PC-9 (cell line): ENCODE data around the gene NIPAL1. TPM values are rescaled to one million over a fixed set of nuclear protein-coding genes. Genes with fewer than 3 reads are reported as not detected.

Experiments
- BruUV-seq: library from RNA; stranded (reverse); fragments of 400-500 nt; replicated peaks from 2 replicates; lab custom pipeline; 2021; lab: Mats Ljungman, UMichigan
- CTCF ChIA-PET: fragments of 300-600 bp; sonication (Branson Sonifier 250); formaldehyde crosslinking; loops from one replicate; lab custom pipeline; 2022; ENCODE audit warnings: antibody characterized with exemption; lab: Charles Lee
- POLR2A ChIA-PET: fragments of 300-600 bp; sonication (Branson Sonifier 250); formaldehyde crosslinking; loops from one replicate; lab custom pipeline; 2022; ENCODE audit warnings: antibody characterized with exemption; ENCODE audit not compliant: unreplicated experiment; lab: Charles Lee
- DNase-seq, 2 experiments: peaks; one replicate each; pipeline versions ENCODE4 v3.0.0 to v3.0.0-alpha.2; 2015 to 2022; ENCODE audit warnings: mixed read lengths in 1 of 2
- H2AFZ ChIP-seq: fragments of 200-600 bp; sonication (generic); 2 replicates; pipeline ENCODE4 v1.8.1; 2017; ENCODE audit warnings: antibody characterized with exemption
- H3F3A ChIP-seq: fragments of 200-600 bp; sonication (generic); 2 replicates; pipeline ENCODE4 v1.8.1; 2017; ENCODE audit warnings: antibody characterized with exemption, mild to moderate bottlenecking, low read depth; ENCODE audit not compliant: insufficient read depth
- H3K27ac ChIP-seq: fragments of 200-600 bp; sonication (generic); 2 replicates; pipeline ENCODE4 v1.6.1; 2016; ENCODE audit warnings: mixed run types
- H3K27me3 ChIP-seq: fragments of 200-600 bp; sonication (generic); 2 replicates; pipeline ENCODE4 v1.6.1; 2016; ENCODE audit warnings: low read depth, mixed run types; ENCODE audit not compliant: insufficient read depth
- H3K36me3 ChIP-seq: fragments of 200-600 bp; sonication (generic); 2 replicates; pipeline ENCODE4 v1.6.1; 2016; ENCODE audit warnings: low read depth, mixed run types
- H3K4me1 ChIP-seq: fragments of 200-600 bp; sonication (generic); replicated peaks from 2 replicates; pipeline ENCODE4 v1.6.1; 2016; ENCODE audit warnings: mixed run types; ENCODE audit not compliant: insufficient read depth
- H3K4me2 ChIP-seq: fragments of 200-600 bp; sonication (generic); 2 replicates; pipeline ENCODE4 v1.6.1; 2017; ENCODE audit warnings: mixed run types
- H3K4me3 ChIP-seq: fragments of 200-600 bp; sonication (generic); 2 replicates; pipeline ENCODE4 v1.6.1; 2016; ENCODE audit warnings: mixed run types
- H3K79me2 ChIP-seq: fragments of 200-600 bp; sonication (generic); 2 replicates; pipeline ENCODE4 v1.6.1; 2017; ENCODE audit warnings: low read depth, mixed run types
- H3K9me2 ChIP-seq: fragments of 200-600 bp; sonication (generic); 2 replicates; pipeline ENCODE4 v1.8.1; 2017; ENCODE audit warnings: mild to moderate bottlenecking; ENCODE audit not compliant: insufficient read depth
- H3K9me3 ChIP-seq: fragments of 200-600 bp; sonication (generic); 2 replicates; pipeline ENCODE4 v1.8.1; 2016; ENCODE audit warnings: low read depth; ENCODE audit not compliant: insufficient read depth
- H4K20me1 ChIP-seq: fragments of 200-600 bp; sonication (generic); 2 replicates; pipeline ENCODE4 v1.8.1; 2017; ENCODE audit not compliant: insufficient read depth
- CTCF ChIP-seq: fragments of 200-600 bp; sonication (generic); conservative IDR thresholded peaks from 2 replicates; pipeline ENCODE4 v1.6.1; 2017; ENCODE audit warnings: mixed run types, antibody characterized with exemption, mild to moderate bottlenecking, moderate library complexity
- EZH2 ChIP-seq: fragments of 200-600 bp; sonication (generic); IDR thresholded peaks from 2 replicates; pipeline ENCODE4 v1.8.0; 2017; ENCODE audit warnings: antibody characterized with exemption, low read depth
- intact Hi-C: fragments of 100-400 bp; cut with micrococcal nuclease; formaldehyde crosslinking; loops from one replicate; pipeline ENCODE4 v1.10.0; 2022; ENCODE audit not compliant: unreplicated experiment
- total RNA-seq: library from RNA; stranded (reverse); gene quantifications from 2 replicates; pipeline ENCODE4 v1.2.3, GENCODE V29; 2021

NIPAL1 gene
- total RNA-seq, 1 experiment from 2014 or later, result 8.2 TPM

GRCh38 chr4:48046059-48046458 lies 29.5 kb downstream of the NIPAL1 start:
- TF ChIP-seq EZH2, result no peak
- TF ChIP-seq CTCF, result no peak
- no TSS peak for BruUV-seq

GRCh38 chr4:48047421-48047844 lies 30.9 kb downstream of the NIPAL1 start:
- no peaks in the 10 kb centered on the region for H3K9me2 ChIP-seq
- H3K4me1 ChIP-seq, result peaks cover 17% of the 10 kb centered on the region
- no peaks in the 10 kb centered on the region for H3K36me3 ChIP-seq
- intact Hi-C loops, result no loop called here
- POLR2A ChIA-PET, result interaction anchor here (0.6 kb wide), 2 partner anchors 12 to 19 kb away, joined by 3 read pairs; no protein-coding TSS in a partner anchor
- no peak overlapping the region for H3K27ac ChIP-seq
- CTCF ChIA-PET, result no interaction called here
- H3K4me3 ChIP-seq, result no peak overlapping the region
- DNase-seq, result no peak
- 0 out of 2 replicates have a peak, but pooled peaks cover 7% of the 10 kb centered on the region for H3F3A ChIP-seq
- no peak overlapping the region for H2AFZ ChIP-seq
- no TSS peak for BruUV-seq
- H3K27me3 ChIP-seq, result no peaks in the 10 kb centered on the region
- no peaks in the 10 kb centered on the region for H4K20me1 ChIP-seq
- H3K9me3 ChIP-seq, result no peaks in the 10 kb centered on the region
- TF ChIP-seq CTCF, result no peak
- TF ChIP-seq EZH2, result no peak
- H3K4me2 ChIP-seq, result no peak overlapping the region
- H3K79me2 ChIP-seq, result no peaks in the 10 kb centered on the region

More at GRCh38 chr4:48046059-48046458, 29.5 kb downstream of the NIPAL1 start:
- H3F3A ChIP-seq, result 0 out of 2 replicates have a peak, but pooled peaks cover 7% of the 10 kb centered on the region
- intact Hi-C loops, result no loop called here
- H3K27me3 ChIP-seq, result no peaks in the 10 kb centered on the region
- H3K4me3 ChIP-seq, result no peak overlapping the region
- no peak overlapping the region for H2AFZ ChIP-seq
- no peak overlapping the region for H3K27ac ChIP-seq
- CTCF ChIA-PET, result interaction anchor here (0.7 kb wide), 1 partner anchor 11 kb away, joined by 3 read pairs; no protein-coding TSS in a partner anchor
- H3K9me2 ChIP-seq, result no peaks in the 10 kb centered on the region
- POLR2A ChIA-PET, result interaction anchor here (0.7 kb wide), 1 partner anchor 27 kb away, joined by 14 read pairs; no protein-coding TSS in a partner anchor
- no peaks in the 10 kb centered on the region for H3K79me2 ChIP-seq
- no peak for DNase-seq
- H3K4me2 ChIP-seq, result no peak overlapping the region
- H3K4me1 ChIP-seq, result peaks cover 16% of the 10 kb centered on the region
- no peaks in the 10 kb centered on the region for H3K9me3 ChIP-seq
- no peaks in the 10 kb centered on the region for H4K20me1 ChIP-seq
- H3K36me3 ChIP-seq, result no peaks in the 10 kb centered on the region

GRCh38 chr4:48047896-48048295 lies 31.3 kb downstream of the NIPAL1 start:
- H3K27ac ChIP-seq, result no peak overlapping the region
- H3K9me3 ChIP-seq, result no peaks in the 10 kb centered on the region
- H3K9me2 ChIP-seq, result no peaks in the 10 kb centered on the region
- no peak for TF ChIP-seq CTCF
- TF ChIP-seq EZH2, result no peak
- intact Hi-C loops, result no loop called here
- POLR2A ChIA-PET, result interaction anchor here (0.6 kb wide), 1 partner anchor 19 kb away, joined by 3 read pairs; no protein-coding TSS in a partner anchor
- H4K20me1 ChIP-seq, result no peaks in the 10 kb centered on the region
- no peak overlapping the region for H2AFZ ChIP-seq
- no peak overlapping the region for H3K4me2 ChIP-seq
- BruUV-seq, result no TSS peak
- 0 out of 2 replicates have a peak, but pooled peaks cover 7% of the 10 kb centered on the region for H3F3A ChIP-seq
- H3K4me1 ChIP-seq, result peaks cover 14% of the 10 kb centered on the region
- no peaks in the 10 kb centered on the region for H3K79me2 ChIP-seq
- H3K36me3 ChIP-seq, result no peaks in the 10 kb centered on the region
- CTCF ChIA-PET, result no interaction called here
- DNase-seq, result no peak
- H3K4me3 ChIP-seq, result no peak overlapping the region
- no peaks in the 10 kb centered on the region for H3K27me3 ChIP-seq
